ENCODE results near the gene STC2.

Gene STC2

GRCh38 chr5:173281910-173282309 is 46.3 kb downstream of the STC2 start:
- Histone ChIP-seq H3K36me3 (ENCODE audit: insufficient read depth, low read length) (no peaks in the 10 kb centered on the region), H3K4me3 (ENCODE audit: low read depth, low read length) (no peak overlapping the region), H2AFZ (ENCODE audit: low read length, unreplicated experiment) (no peak overlapping the region), H3K27ac (ENCODE audit: low read depth, low read length) (no peak overlapping the region), H3K79me2 (ENCODE audit: control insufficient read depth, insufficient read depth, low read length, unreplicated experiment) (no peaks in the 10 kb centered on the region), H3K27me3 (ENCODE audit: insufficient read depth, low read length) (peaks cover 22% of the 10 kb centered on the region; the same call in 1 of the 2 replicates), H3K4me1 (ENCODE audit: control insufficient read depth, insufficient read depth, low read length, unreplicated experiment) (peaks cover 7% of the 10 kb centered on the region)

GRCh38 chr5:173279166-173279565 is 49.0 kb downstream of the STC2 start:
- Histone ChIP-seq H3K79me2 (ENCODE audit: control insufficient read depth, insufficient read depth, low read length, unreplicated experiment) (no peaks in the 10 kb centered on the region), H3K36me3 (ENCODE audit: insufficient read depth, low read length) (no peaks in the 10 kb centered on the region), H3K4me3 (ENCODE audit: low read depth, low read length) (no peak overlapping the region), H3K27me3 (ENCODE audit: insufficient read depth, low read length) (peaks cover 26% of the 10 kb centered on the region), H3K4me1 (ENCODE audit: control insufficient read depth, insufficient read depth, low read length, unreplicated experiment) (peaks cover 7% of the 10 kb centered on the region), H3K27ac (ENCODE audit: low read depth, low read length) (no peak overlapping the region), H2AFZ (ENCODE audit: low read length, unreplicated experiment) (no peak overlapping the region)

GRCh38 chr5:173278641-173279040 is 49.6 kb downstream of the STC2 start:
- Histone ChIP-seq H3K79me2 (ENCODE audit: control insufficient read depth, insufficient read depth, low read length, unreplicated experiment) (no peaks in the 10 kb centered on the region), H2AFZ (ENCODE audit: low read length, unreplicated experiment) (no peak overlapping the region), H3K36me3 (ENCODE audit: insufficient read depth, low read length) (no peaks in the 10 kb centered on the region), H3K4me3 (ENCODE audit: low read depth, low read length) (no peak overlapping the region), H3K4me1 (ENCODE audit: control insufficient read depth, insufficient read depth, low read length, unreplicated experiment) (peaks cover 7% of the 10 kb centered on the region), H3K27me3 (ENCODE audit: insufficient read depth, low read length) (peaks cover 26% of the 10 kb centered on the region), H3K27ac (ENCODE audit: low read depth, low read length) (no peak overlapping the region)

- H3K79me2 ChIP-seq (ENCODE audit: control insufficient read depth, insufficient read depth, low read length, unreplicated experiment): no peaks in the 10 kb centered on the region
- H3K27ac ChIP-seq (ENCODE audit: low read depth, low read length): no peak overlapping the region
- no peaks in the 10 kb centered on the region for H3K36me3 ChIP-seq (ENCODE audit: insufficient read depth, low read length)
- H3K4me3 ChIP-seq (ENCODE audit: low read depth, low read length): no peak overlapping the region
- no peak overlapping the region for H2AFZ ChIP-seq (ENCODE audit: low read length, unreplicated experiment)
- H3K27me3 ChIP-seq (ENCODE audit: insufficient read depth, low read length): peaks cover 26% of the 10 kb centered on the region
- peaks cover 5% of the 10 kb centered on the region for H3K4me1 ChIP-seq (ENCODE audit: control insufficient read depth, insufficient read depth, low read length, unreplicated experiment)
Measured at GRCh38 chr5:173278172-173278571, 50.0 kb downstream of the STC2 start.

GRCh38 chr5:173274771-173275170 is 53.4 kb downstream of the STC2 start:
- Histone ChIP-seq H3K36me3 (ENCODE audit: insufficient read depth, low read length) (no peaks in the 10 kb centered on the region), H3K4me1 (ENCODE audit: control insufficient read depth, insufficient read depth, low read length, unreplicated experiment) (no peaks in the 10 kb centered on the region), H3K79me2 (ENCODE audit: control insufficient read depth, insufficient read depth, low read length, unreplicated experiment) (no peaks in the 10 kb centered on the region), H3K4me3 (ENCODE audit: low read depth, low read length) (no peak overlapping the region), H2AFZ (ENCODE audit: low read length, unreplicated experiment) (no peak overlapping the region), H3K27me3 (ENCODE audit: insufficient read depth, low read length) (peaks cover 26% of the 10 kb centered on the region), H3K27ac (ENCODE audit: low read depth, low read length) (no peak overlapping the region)

GRCh38 chr5:173271419-173271818 is 56.8 kb downstream of the STC2 start:
- Histone ChIP-seq H3K27ac (ENCODE audit: low read depth, low read length) (no peak overlapping the region), H3K4me3 (ENCODE audit: low read depth, low read length) (no peak overlapping the region), H3K36me3 (ENCODE audit: insufficient read depth, low read length) (no peaks in the 10 kb centered on the region), H2AFZ (ENCODE audit: low read length, unreplicated experiment) (no peak overlapping the region), H3K4me1 (ENCODE audit: control insufficient read depth, insufficient read depth, low read length, unreplicated experiment) (no peaks in the 10 kb centered on the region), H3K79me2 (ENCODE audit: control insufficient read depth, insufficient read depth, low read length, unreplicated experiment) (no peaks in the 10 kb centered on the region), H3K27me3 (ENCODE audit: insufficient read depth, low read length) (peaks cover 35% of the 10 kb centered on the region)

GRCh38 chr5:173268750-173269432 is 59.3 kb downstream of the STC2 start:
- Histone ChIP-seq H3K4me1 (ENCODE audit: control insufficient read depth, insufficient read depth, low read length, unreplicated experiment) (no peaks in the 10 kb centered on the region), H3K4me3 (ENCODE audit: low read depth, low read length) (no peak overlapping the region), H2AFZ (ENCODE audit: low read length, unreplicated experiment) (no peak overlapping the region), H3K36me3 (ENCODE audit: insufficient read depth, low read length) (no peaks in the 10 kb centered on the region), H3K27ac (ENCODE audit: low read depth, low read length) (no peak overlapping the region), H3K27me3 (ENCODE audit: insufficient read depth, low read length) (peaks cover 38% of the 10 kb centered on the region), H3K79me2 (ENCODE audit: control insufficient read depth, insufficient read depth, low read length, unreplicated experiment) (no peaks in the 10 kb centered on the region)

GRCh38 chr5:173265433-173265832 is 62.8 kb downstream of the STC2 start:
- Histone ChIP-seq H3K27me3 (ENCODE audit: insufficient read depth, low read length) (peaks cover 58% of the 10 kb centered on the region), H3K27ac (ENCODE audit: low read depth, low read length) (no peak overlapping the region), H3K4me3 (ENCODE audit: low read depth, low read length) (no peak overlapping the region), H3K36me3 (ENCODE audit: insufficient read depth, low read length) (no peaks in the 10 kb centered on the region), H3K79me2 (ENCODE audit: control insufficient read depth, insufficient read depth, low read length, unreplicated experiment) (no peaks in the 10 kb centered on the region), H3K4me1 (ENCODE audit: control insufficient read depth, insufficient read depth, low read length, unreplicated experiment) (no peaks in the 10 kb centered on the region), H2AFZ (ENCODE audit: low read length, unreplicated experiment) (no peak overlapping the region)
